Measurements from ENCODE around the gene PRXL2B.

Gene PRXL2B

GRCh38 chr1:2570332-2570731 is 16.2 kb upstream of the PRXL2B start:
- Histone ChIP-seq H3K4me3 (ENCODE audit: low read length) (no peak overlapping the region), H3K27ac (ENCODE audit: low read depth, low read length) (no peak overlapping the region), H4K20me1 (ENCODE audit: control insufficient read depth, insufficient read depth, low read depth, low read length) (no peaks in the 10 kb centered on the region), H3K36me3 (ENCODE audit: control insufficient read depth, low read length) (no peaks in the 10 kb centered on the region), H3K27me3 (ENCODE audit: control insufficient read depth, low read length) (no peaks in the 10 kb centered on the region), H3K9me2 (replicated peaks; ENCODE audit: control insufficient read depth, low read length) (no peaks in the 10 kb centered on the region), H3F3A (ENCODE audit: control insufficient read depth, insufficient read depth) (no peaks in the 10 kb centered on the region), H3K4me2 (ENCODE audit: low read length) (no peak overlapping the region), H3K4me1 (ENCODE audit: control insufficient read depth, low read length) (peaks cover under 1% of the 10 kb centered on the region), H3K9me3 (ENCODE audit: control insufficient read depth, insufficient read depth, low read length) (no peaks in the 10 kb centered on the region), H3K79me2 (ENCODE audit: control insufficient read depth, low read length) (no peaks in the 10 kb centered on the region)
- no peak for TF ChIP-seq CTCF (IDR thresholded peaks at IDR 0.05; ENCODE audit: low read depth, low read length, poor library complexity, severe bottlenecking)
- TF ChIP-seq EZH2phosphoT487 (IDR thresholded peaks at IDR 0.05; ENCODE audit: borderline replicate concordance, low read length): no peak

GRCh38 chr1:2571348-2571747 is 15.2 kb upstream of the PRXL2B start:
- Histone ChIP-seq H3K79me2 (ENCODE audit: control insufficient read depth, low read length) (no peaks in the 10 kb centered on the region), H3F3A (ENCODE audit: control insufficient read depth, insufficient read depth) (no peaks in the 10 kb centered on the region), H3K9me2 (replicated peaks; ENCODE audit: control insufficient read depth, low read length) (no peaks in the 10 kb centered on the region), H3K4me2 (ENCODE audit: low read length) (no peak overlapping the region), H3K4me3 (ENCODE audit: low read length) (no peak overlapping the region), H3K36me3 (ENCODE audit: control insufficient read depth, low read length) (no peaks in the 10 kb centered on the region), H3K27me3 (ENCODE audit: control insufficient read depth, low read length) (no peaks in the 10 kb centered on the region), H3K27ac (ENCODE audit: low read depth, low read length) (no peak overlapping the region), H3K4me1 (ENCODE audit: control insufficient read depth, low read length) (peaks cover 10% of the 10 kb centered on the region), H4K20me1 (ENCODE audit: control insufficient read depth, insufficient read depth, low read depth, low read length) (no peaks in the 10 kb centered on the region), H3K9me3 (ENCODE audit: control insufficient read depth, insufficient read depth, low read length) (no peaks in the 10 kb centered on the region)
- no peak for TF ChIP-seq CTCF (IDR thresholded peaks at IDR 0.05; ENCODE audit: low read depth, low read length, poor library complexity, severe bottlenecking)
- TF ChIP-seq EZH2phosphoT487 (IDR thresholded peaks at IDR 0.05; ENCODE audit: borderline replicate concordance, low read length): no peak

- TF ChIP-seq EZH2phosphoT487 (IDR thresholded peaks at IDR 0.05; ENCODE audit: borderline replicate concordance, low read length) (no peak), CTCF (IDR thresholded peaks at IDR 0.05; ENCODE audit: low read depth, low read length, poor library complexity, severe bottlenecking) (no peak)
- no peaks in the 10 kb centered on the region for H3K27me3 ChIP-seq (ENCODE audit: control insufficient read depth, low read length)
These were observed 13.2 kb upstream of the PRXL2B start for GRCh38 chr1:2573250-2573920.

More at GRCh38 chr1:2573250-2573920, 13.2 kb upstream of the PRXL2B start:
- Histone ChIP-seq H3K4me3 (ENCODE audit: low read length) (no peak overlapping the region), H4K20me1 (ENCODE audit: control insufficient read depth, insufficient read depth, low read depth, low read length) (no peaks in the 10 kb centered on the region), H3K4me2 (ENCODE audit: low read length) (no peak overlapping the region), H3K9me2 (replicated peaks; ENCODE audit: control insufficient read depth, low read length) (no peaks in the 10 kb centered on the region), H3K36me3 (ENCODE audit: control insufficient read depth, low read length) (no peaks in the 10 kb centered on the region), H3K27ac (ENCODE audit: low read depth, low read length) (no peak overlapping the region), H3K4me1 (ENCODE audit: control insufficient read depth, low read length) (peaks cover 30% of the 10 kb centered on the region), H3K79me2 (ENCODE audit: control insufficient read depth, low read length) (no peaks in the 10 kb centered on the region), H3F3A (ENCODE audit: control insufficient read depth, insufficient read depth) (no peaks in the 10 kb centered on the region), H3K9me3 (ENCODE audit: control insufficient read depth, insufficient read depth, low read length) (no peaks in the 10 kb centered on the region)
